Measurements from ENCODE around the gene C16orf46. TPM values are rescaled to one million over a fixed set of nuclear protein-coding genes. Genes with fewer than 3 reads are reported as not detected.
A peak's percentile ranks its signal among the peaks of the same experiment; 100 is the strongest.

C16orf46 gene
- total and polyA plus RNA-seq, 2 of the 13 experiments (the other 11 are each of a cell fraction or from before 2014, with no cell fraction given), result 0.38 to 0.55 TPM

GRCh38 chr16:81070979-81071378, 6.1 kb downstream of the C16orf46 start:
- Histone ChIP-seq H3K79me2 (ENCODE audit: insufficient read depth, low read length) (no peaks in the 10 kb centered on the region), H3K4me2 (ENCODE audit: low read depth, low read length) (no peak overlapping the region), H3K27me3 (ENCODE audit: control insufficient read depth in 1 of 2, insufficient read depth in 2 of 2, low read length in 2 of 2) (no peaks in the 10 kb centered on the region), H3K27ac (ENCODE audit: extremely low read length, insufficient read depth, low read length) (no peak overlapping the region), H2AFZ (ENCODE audit: low read length) (no peak overlapping the region), H3K36me3 (replicated peaks in 1 of 2; ENCODE audit: control insufficient read depth in 1 of 2, insufficient read depth in 2 of 2, low read length in 2 of 2) (no peaks in the 10 kb centered on the region), H3K4me3 (replicated peaks in 1 of 3; ENCODE audit: insufficient read depth in 1 of 3, low read depth in 2 of 3, low read length in 3 of 3) (no peak overlapping the region), H3K4me1 (ENCODE audit: insufficient read depth, low read length) (peaks cover 9% of the 10 kb centered on the region), H3K9ac (ENCODE audit: insufficient read depth, low read depth, low read length) (no peak overlapping the region), H3K9me3 (ENCODE audit: low read length) (no peaks in the 10 kb centered on the region), H4K20me1 (ENCODE audit: insufficient read depth, low read length) (no peaks in the 10 kb centered on the region)
- TF ChIP-seq ZKSCAN5 (CRISPR knock-in tag; IDR thresholded peaks at IDR 0.05), result no peak
- no peak for TF ChIP-seq ZNF660 (CRISPR knock-in tag; IDR thresholded peaks at IDR 0.05; ENCODE audit: borderline replicate concordance, low read depth)
- BruUV-seq (replicated peaks), result no TSS peak
- intact Hi-C loops (cut with micrococcal nuclease; ENCODE audit: unreplicated experiment), result no loop called here
- no peak for FAIRE-seq
- DNase-seq (ENCODE audit: low spot score), result no peak
- WGBS (ENCODE audit: low lambda C conversion rate), result 92% methylated on average over 7 of the region's 8 CpGs
- ChIA-PET POLR2A (no interaction called here), CTCF (ENCODE audit: low intra/inter-chr PET ratio, low total read pairs) (no interaction called here)
- in situ Hi-C loops (cut with HindIII; ENCODE audit: extremely low pct_ligation_motif_present, low pct_unique_long_range_greater_than_20kb), result no loop called here
- no peak for ATAC-seq

- H2AFZ ChIP-seq (ENCODE audit: low read length), result no peak overlapping the region
- no peak for TF ChIP-seq ZBTB49 (CRISPR knock-in tag; IDR thresholded peaks at IDR 0.05; ENCODE audit: borderline replicate concordance)
- TF ChIP-seq KDM4B (CRISPR knock-in tag; IDR thresholded peaks at IDR 0.05), result no peak
- peak; percentile 90 for TF ChIP-seq ZNF12 (CRISPR knock-in tag; IDR thresholded peaks at IDR 0.05)
- TF ChIP-seq SSRP1 (CRISPR knock-in tag; IDR thresholded peaks at IDR 0.05), result no peak
- no peak for TF ChIP-seq TAF1 (CRISPR knock-in tag; IDR thresholded peaks at IDR 0.05)
- no peak for TF ChIP-seq ZNF205 (CRISPR knock-in tag; IDR thresholded peaks at IDR 0.05)
- no peak overlapping the region for H3K9ac ChIP-seq (ENCODE audit: insufficient read depth, low read depth, low read length)
- H3K27ac ChIP-seq (ENCODE audit: extremely low read length, insufficient read depth, low read length), result no peak overlapping the region
- no peaks in the 10 kb centered on the region for H3K79me2 ChIP-seq (ENCODE audit: insufficient read depth, low read length)
- 91% methylated on average over 4 of the region's 4 CpGs for WGBS (ENCODE audit: low lambda C conversion rate)
- no peaks in the 10 kb centered on the region for H3K27me3 ChIP-seq (ENCODE audit: control insufficient read depth in 1 of 2, insufficient read depth in 2 of 2, low read length in 2 of 2)
- intact Hi-C loops (cut with micrococcal nuclease; ENCODE audit: unreplicated experiment) (no loop called here), in situ Hi-C loops (cut with HindIII; ENCODE audit: extremely low pct_ligation_motif_present, low pct_unique_long_range_greater_than_20kb) (no loop called here)
- H3K4me3 ChIP-seq (replicated peaks in 1 of 3; ENCODE audit: insufficient read depth in 1 of 3, low read depth in 2 of 3, low read length in 3 of 3), result no peak overlapping the region
- CTCF ChIA-PET (ENCODE audit: low intra/inter-chr PET ratio, low total read pairs), result no interaction called here
- POLR2A ChIA-PET, result no interaction called here
- FAIRE-seq (no peak), DNase-seq (ENCODE audit: low spot score) (no peak), ATAC-seq (no peak)
- no peaks in the 10 kb centered on the region for H3K36me3 ChIP-seq (replicated peaks in 1 of 2; ENCODE audit: control insufficient read depth in 1 of 2, insufficient read depth in 2 of 2, low read length in 2 of 2)
- no peaks in the 10 kb centered on the region for H3K9me3 ChIP-seq (ENCODE audit: low read length)
- H4K20me1 ChIP-seq (ENCODE audit: insufficient read depth, low read length), result no peaks in the 10 kb centered on the region
- H3K4me2 ChIP-seq (ENCODE audit: low read depth, low read length), result no peak overlapping the region
- peaks cover 7% of the 10 kb centered on the region for H3K4me1 ChIP-seq (ENCODE audit: insufficient read depth, low read length)
- BruUV-seq (replicated peaks), result no TSS peak
Measured at GRCh38 chr16:81069063-81069462, 8.0 kb downstream of the C16orf46 start.

Measured in HepG2 (cell line).